HL-60/S4 treated with phorbol 12-myristate 13-acetate at 8.2 ng/mL for 4 days and 3 days (cell line): Measurements from ENCODE around the gene SPATA31E1.

Source experiments
- in situ Hi-C: fragments of 300-500 bp; cut with MboI; formaldehyde crosslinking; loops from 2 replicates; pipeline ENCODE4 v1.15.0; 2022; ENCODE audit warnings: low sequenced_read_pairs

The SPATA31E1 gene

DNA sequence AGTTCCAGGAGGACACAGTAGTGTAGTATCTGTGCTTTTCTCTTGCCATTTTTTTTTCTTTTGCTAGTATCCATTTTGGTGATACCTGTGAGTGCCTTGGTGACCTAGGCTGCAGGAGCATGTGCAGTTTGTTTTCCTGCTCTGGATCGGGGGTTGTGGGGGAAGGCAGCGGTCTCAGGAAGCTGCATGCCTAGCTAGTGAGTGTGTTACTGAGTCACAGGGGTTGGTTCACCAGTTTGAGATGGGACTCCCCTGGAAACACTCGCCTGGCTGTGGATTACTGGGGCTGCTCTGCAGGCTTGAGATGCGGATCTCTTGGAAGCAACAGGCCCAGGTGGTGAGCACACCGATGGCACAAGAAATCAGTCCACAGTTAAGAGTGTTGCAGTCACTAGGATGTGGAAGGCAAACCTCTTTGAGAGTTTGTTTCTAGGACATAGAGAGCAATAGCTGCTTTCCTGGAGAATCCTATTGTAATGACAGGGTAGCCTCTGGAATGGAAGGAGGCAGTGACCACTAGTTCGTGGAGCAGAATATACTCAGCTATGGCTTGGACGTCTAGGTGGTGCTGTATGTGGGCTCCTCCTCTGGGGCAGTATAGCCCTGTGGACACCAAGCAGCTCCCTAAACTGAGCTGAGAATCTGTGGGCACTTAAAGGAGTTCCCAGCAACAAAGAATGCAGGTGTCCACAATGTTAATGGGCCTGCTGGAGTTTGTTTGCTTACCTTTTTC is 20.0 kb upstream of the SPATA31E1 start:
- in situ Hi-C loops: no loop called here

DNA sequence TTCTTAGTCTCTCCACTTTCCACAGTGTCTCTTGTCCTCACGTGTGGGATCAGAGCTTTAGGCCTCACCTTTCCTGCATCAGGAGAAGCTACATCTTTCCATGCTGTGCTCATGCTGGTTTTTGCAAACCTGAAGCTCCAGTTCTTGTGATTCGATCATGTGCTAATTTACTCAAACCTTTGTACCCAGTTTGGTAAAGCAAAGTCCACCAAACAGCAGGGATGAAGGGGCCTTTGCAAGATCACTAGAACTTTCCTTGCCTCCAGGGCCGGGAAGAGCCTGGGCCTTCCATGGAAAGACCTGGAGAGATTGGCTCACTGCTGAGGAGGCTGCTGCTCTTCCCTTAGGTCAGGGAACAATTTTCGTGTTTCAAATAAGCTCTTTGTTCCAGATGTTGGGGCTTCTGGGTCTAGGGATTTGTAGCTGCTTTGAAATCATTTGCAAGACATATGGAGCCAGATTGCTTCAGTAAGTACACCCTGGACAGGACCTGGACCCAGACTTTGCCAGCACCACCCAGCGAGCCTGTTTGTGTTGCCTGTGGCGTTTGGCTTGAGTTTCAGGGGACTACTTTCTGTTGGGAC is 18.7 kb upstream of the SPATA31E1 start:
- in situ Hi-C loops: no loop called here

- in situ Hi-C loops: no loop called here
Measured at GRCh38 chr9:87864915-87865314, 17.8 kb upstream of the SPATA31E1 start.

DNA sequence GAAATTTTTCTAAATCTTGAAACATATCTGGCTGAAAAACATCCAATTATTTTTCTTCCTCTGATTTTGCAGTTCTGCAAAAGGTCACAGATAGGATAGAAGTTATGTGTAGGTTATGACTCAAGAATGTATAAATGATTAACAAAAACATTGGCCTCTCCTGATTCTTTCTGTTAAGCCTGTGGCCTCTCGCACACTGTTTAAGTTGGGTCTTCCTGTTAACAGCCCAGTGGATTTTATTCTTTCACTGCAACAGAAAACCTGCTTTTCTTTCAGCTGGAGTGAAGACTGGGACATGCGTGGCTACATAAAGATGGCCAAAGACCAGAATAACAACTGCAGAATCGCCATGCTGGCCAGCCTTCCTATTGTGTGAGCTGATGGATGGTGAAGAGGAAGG is 17.1 kb upstream of the SPATA31E1 start:
- in situ Hi-C loops: no loop called here

GRCh38 chr9:87867391-87867790 is 15.3 kb upstream of the SPATA31E1 start:
- in situ Hi-C loops: no loop called here

DNA sequence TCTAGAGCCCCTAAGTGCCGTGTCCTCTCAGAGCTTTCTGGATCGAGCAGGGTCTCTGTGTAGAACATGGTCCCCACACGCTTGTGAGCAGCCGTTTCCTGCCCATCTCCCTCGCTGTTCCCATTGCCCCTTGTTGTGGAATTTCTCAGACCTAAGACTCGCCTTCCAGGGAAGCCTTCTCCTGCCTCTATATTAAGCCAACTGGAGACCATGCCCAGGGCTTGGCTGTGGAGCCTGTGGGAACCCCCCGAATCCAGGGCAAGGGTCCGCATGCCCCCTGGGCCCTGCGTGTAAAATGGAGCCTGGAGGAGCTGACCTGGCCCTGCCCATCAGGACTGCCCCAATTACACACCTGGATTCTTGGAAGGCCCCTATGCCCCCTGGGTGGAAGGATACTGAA is 14.5 kb upstream of the SPATA31E1 start:
- in situ Hi-C loops: no loop called here

GRCh38 chr9:87868635-87869034 is 14.0 kb upstream of the SPATA31E1 start:
- in situ Hi-C loops: no loop called here

DNA sequence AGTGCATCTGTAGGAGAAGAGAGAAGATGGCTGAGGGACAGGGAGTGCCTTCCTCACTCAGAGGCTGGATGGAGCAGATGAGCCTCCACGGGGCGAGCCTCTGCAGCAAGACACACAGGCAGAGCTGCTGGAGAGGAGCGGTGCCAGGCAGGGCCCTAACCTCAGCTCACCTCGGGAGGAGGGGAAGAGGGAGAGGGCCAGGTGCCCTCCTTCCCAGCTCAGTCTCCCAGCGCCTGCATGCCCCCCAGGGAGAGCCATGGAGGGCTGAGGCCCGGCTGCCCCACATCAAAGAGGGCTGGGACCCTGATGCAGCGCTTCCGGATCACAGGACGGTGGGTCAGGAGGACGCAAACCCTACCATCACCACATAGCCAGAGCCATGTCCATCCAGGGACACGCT is 13.6 kb upstream of the SPATA31E1 start:
- in situ Hi-C loops: no loop called here

DNA sequence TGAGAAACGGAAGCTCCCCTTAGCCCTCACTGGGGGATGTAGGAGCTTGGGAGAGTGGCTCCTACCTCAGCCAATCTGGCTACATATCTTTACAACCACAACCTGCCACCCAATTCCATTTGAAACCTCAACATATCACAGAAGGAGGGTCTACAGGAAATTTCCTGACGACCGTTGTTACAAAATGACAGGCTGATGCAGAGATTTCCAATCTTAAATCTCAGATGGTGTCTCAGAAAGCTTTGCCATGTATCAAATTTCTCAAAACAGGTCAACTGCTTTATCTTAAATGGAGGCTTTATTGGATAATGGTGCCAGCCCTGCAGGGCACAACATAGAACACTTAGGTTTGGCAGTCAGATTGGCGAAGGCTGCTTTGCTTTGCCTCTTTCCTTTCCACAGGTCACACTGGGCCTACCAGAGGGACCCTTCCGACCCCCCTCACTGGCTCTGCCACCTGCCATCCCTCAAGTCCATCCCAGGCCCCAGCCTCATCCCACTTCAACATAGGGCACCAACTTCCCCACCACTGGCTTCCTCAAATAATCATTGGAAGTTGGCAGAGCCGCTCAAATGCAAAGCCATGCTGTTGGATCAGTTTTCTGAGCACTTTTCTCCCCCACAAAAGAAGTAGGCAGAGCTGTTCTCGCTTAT is 11.1 kb upstream of the SPATA31E1 start:
- in situ Hi-C loops: no loop called here

DNA sequence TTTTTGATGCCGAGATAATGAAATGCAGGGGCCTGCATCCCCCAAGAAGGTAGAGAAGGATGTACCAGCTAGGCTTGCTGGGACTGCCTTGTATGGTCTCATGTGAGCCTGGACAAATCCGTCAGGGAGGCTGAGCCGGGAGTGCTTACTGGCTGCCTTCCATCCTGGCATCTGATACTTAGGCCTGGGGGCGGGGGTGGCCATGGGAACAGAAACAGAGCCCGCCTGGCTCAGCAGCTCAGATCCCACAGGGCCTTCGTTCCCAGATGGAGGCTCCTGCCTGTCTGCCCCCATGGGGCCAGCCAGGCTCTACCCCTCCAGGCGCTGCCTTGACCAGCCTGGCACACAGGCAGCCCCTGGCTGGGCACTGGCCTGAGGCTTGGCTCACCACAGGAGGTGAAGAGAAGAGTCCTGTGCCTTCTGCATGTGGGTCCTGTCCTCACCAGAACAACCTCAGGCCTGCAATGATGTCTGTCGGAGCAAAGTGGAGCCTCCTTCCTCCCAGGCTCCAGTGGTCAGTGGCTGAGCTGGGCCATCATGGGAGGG is 10.5 kb upstream of the SPATA31E1 start:
- in situ Hi-C loops: no loop called here

- in situ Hi-C loops: no loop called here
Measured at GRCh38 chr9:87873607-87874303, 8.9 kb upstream of the SPATA31E1 start.

DNA sequence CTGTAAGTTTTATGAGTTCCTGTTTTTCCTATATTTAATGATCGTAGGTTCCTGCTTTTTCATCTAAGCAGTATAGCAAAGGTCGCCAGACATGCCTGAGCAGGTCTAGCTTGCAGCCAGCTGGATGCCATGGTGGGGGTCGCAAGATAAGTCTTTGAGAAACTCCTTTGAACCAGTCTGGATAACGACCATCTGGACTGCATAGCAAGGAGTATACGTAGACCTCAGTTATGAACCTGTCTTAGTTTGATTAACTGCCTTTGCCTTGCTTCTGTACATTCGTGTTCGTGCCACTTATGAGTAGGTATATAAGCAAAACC is 8.4 kb upstream of the SPATA31E1 start:
- in situ Hi-C loops: no loop called here

- in situ Hi-C loops: loop anchor here (25.0 kb wide), 1 partner anchor 112 kb away; no protein-coding TSS in a partner anchor
Measured at GRCh38 chr9:87875060-87875459, 7.6 kb upstream of the SPATA31E1 start.

DNA sequence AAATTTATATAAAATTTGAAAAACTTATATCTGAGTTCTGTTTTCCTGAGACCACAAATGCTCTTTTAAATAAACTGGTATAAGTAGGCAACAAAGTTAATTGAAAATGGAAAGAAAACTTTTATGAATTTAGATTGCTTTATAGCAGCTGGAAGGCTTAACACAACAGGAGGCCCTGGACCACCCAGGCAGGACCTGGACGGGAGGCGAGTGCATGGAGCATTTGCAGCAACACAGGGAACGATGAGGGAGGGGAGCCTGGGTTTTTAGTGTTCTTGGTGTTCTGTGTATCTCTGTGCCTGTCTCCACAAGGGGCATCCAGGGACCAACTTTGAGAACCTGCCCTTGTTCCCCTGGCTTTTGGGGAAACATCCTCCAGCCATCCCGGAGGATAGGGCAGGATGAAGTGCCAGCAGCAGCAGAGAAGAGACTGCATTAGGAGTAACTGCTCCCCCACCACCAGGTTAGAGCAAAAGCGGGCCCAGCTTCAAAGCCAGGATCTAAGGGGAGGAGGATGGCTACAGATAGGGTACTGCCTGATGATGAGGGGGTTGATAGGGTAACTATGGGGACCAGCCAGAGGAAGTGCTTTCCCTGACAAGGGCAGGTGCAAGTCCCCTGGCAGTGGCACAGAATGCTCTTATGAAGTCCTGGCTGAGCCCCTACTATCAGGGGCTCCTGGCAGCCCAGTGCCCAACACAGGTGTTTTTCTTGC is 6.7 kb upstream of the SPATA31E1 start:
- in situ Hi-C loops: loop anchor here (25.0 kb wide), 1 partner anchor 111 kb away; no protein-coding TSS in a partner anchor

DNA sequence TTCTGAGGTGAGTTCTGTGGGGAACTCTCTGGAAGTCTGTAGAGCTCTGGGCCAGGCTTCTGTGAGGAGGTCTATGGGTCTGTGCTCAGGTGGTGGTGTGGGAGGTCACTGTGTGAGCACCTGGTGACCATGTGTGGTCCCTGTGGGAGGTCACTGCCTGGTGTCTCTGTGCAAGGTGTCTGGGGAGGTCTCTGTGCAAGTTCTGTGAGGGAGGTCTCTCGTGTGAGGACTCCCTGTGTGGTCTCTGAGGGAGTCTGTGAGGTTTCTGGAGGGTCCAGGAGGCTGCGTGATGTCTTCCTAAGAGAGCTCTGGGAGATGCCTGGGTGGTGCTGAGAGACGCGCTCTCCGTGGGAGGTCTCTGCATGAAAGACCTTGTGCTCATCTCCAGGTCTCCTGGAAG is 6.0 kb upstream of the SPATA31E1 start:
- in situ Hi-C loops: loop anchor here (25.0 kb wide), 1 partner anchor 111 kb away; no protein-coding TSS in a partner anchor

DNA sequence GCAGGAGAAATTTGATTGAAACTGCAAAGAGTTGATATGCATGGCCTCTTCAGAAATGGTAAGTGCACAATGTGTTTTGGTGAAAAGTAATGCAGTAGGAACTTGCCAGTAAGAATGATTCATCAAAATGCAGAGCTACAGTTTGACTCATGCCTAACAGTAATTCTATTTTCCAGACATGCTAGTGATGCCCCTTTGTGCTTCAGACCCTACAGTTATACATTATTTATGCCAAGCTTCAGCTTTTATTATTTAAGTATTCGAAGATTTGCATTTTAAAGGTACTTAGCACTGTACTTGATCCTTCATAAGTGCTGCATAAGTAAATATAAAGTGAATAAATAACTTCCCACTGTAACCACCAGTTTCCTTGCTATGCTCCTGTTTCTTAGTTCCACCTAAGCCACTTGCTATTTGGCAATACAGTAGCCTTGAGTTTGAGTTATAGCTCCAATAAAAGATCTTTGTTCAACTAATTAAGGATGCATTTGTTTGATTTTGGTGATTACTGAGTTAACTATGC is 3.6 kb upstream of the SPATA31E1 start:
- in situ Hi-C loops: loop anchor here (25.0 kb wide), 1 partner anchor 108 kb away; no protein-coding TSS in a partner anchor

DNA sequence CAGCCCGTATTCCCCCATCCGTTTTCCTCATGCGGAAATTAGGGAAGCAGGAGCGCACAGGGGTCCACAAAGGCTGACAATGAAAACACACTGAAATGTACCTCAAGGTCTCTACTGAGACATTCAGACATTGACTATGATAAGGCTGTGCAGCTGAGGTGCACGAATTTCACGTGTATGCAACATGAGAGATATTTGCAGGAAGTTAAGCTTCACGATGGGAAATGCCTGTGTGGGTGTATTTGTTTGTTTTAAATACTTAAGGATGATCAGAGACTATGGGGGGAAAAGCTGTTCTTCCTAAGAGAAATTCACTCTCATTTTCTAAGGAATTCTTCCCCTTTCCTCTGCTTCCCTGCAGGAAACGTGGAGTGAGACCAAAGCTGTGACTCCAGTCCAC is 2.6 kb upstream of the SPATA31E1 start:
- in situ Hi-C loops: loop anchor here (25.0 kb wide), 1 partner anchor 107 kb away; no protein-coding TSS in a partner anchor

DNA sequence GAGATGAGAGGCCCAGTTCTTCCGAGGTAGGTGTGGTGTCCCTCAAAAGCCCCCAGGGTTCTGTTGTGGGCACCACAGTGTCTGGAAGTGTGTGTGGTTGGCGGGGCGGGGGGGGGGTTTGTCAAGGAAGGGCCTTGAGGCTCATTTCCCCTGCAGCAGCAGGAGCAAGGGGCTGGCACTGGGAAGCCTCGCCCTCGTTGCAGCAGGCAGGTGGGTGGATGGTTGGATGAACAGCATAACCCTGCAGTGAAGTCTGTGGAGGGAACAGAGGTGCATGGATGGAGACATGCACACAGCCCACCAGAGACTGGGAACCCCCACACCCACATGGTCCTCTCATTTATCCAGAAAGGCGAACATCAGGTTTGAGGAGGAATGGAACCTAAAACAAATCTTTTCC is 2.0 kb upstream of the SPATA31E1 start:
- in situ Hi-C loops: loop anchor here (25.0 kb wide), 1 partner anchor 107 kb away; no protein-coding TSS in a partner anchor

DNA sequence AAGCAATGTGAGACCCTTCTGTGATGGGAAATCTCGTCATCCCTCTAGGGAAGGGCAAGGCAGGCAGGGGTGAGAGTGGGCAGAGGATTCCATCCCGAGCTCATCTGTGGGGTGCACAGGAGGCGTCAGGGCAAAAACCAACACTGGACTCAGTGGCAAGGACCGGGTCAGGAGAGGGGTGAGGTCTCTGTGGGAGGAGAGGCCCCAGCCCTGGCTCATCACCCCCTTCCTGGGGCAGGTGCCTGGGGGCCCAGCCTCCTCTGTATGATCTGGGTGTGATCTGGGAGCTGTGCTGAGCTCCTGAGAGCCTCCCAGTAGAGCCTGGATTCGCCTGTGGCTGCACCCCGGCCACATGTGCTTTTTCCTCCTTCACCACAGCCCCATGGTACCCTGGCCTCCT is 597 bp downstream of the SPATA31E1 start:
- in situ Hi-C loops: loop anchor here (25.0 kb wide), 1 partner anchor 104 kb away; no protein-coding TSS in a partner anchor

GRCh38 chr9:87883990-87884389 is 1.3 kb downstream of the SPATA31E1 start:
- in situ Hi-C loops: loop anchor here (25.0 kb wide), 1 partner anchor 103 kb away; no protein-coding TSS in a partner anchor
